HG03457 (cell line): ENCODE data around the gene OSBPL2.

Experiments used
- ATAC-seq: cut with Tn5 transposase; IDR thresholded peaks from one replicate; pipeline ENCODE4 v1.9.1; 2021; ENCODE audit warnings: moderate number of reproducible peaks; ENCODE audit not compliant: unreplicated experiment

OSBPL2 gene

GRCh38 chr20:62309947-62310756, 71.8 kb downstream of the OSBPL2 start:
- no peak for ATAC-seq

- no peak for ATAC-seq
These were observed 72.4 kb downstream of the OSBPL2 start for GRCh38 chr20:62310757-62311121.

DNA sequence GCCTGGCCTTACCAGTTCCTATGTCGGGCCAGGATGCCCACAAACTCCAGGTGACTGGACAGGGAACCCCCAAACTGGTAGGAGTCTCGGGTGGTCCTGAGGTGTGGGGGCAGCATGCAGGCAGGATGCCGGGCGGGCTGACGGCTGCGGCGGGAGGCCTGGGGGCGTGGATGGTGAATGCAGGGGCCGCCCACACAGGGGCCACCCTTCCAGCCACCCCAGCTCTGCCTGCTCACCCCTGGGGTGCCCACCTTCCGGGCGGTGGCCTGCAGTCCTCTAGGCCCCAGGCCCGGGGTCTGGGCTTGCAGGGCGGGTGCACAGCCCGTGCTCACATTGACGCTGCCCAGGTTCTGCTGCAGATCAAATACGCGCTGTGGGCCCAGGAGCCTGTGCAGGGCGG, 72.8 kb downstream of the OSBPL2 start:
- no peak for ATAC-seq

DNA sequence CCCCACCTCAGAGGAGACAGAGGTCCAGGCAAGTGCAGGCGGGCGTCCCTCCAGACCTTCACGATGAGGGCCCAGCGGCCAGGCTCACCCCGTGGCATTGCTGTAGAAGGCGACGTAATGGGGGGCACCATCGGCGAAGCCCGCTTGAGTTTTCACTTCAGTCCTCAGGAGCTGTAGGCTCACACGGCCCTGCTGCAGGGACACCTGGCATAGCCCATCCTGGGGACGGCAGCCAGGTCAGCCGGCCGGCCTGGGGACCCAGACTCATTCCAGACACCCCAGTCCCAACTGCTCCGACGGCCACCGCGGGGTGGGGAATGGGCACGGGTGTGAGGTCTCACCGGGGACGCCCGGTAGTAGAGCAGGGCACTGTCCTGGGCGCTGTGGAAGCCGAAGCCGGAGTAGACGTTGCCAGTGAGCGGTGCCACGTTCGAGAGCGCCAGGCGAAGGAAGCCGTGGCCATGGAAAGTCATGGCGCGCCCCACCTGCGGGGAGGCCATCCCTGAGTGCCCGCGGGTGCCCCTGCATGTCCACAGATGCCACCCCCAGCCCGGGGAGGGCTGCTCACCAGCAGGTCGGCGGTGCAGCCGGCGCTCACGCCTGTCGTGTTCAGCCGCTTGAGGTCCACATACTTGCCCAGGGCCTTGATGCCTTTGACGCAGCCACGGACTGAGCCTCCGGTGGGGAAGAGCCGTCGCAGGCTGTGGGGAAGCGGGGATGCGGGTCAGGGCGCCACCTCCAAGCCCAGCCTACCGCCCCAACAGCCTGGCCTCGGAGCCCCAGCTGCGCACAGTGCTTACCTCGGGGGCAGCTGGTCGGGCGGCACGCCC, 73.7 kb downstream of the OSBPL2 start:
- no peak for ATAC-seq

DNA sequence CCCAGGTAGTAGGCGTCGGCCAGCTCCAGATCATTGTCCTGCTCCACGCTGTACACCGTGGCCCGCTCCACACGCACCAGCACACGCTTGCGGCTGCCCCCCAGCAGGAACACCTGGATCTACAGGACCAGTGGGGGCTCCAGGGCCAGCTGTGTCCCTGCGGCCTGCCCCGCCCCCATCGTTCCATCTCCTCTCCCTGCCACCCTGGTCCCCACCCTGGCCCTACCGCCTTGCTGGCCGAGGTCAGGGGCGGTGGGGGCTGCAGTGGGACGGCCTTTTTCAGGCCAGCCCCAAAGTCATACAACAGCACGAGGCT, 74.3 kb downstream of the OSBPL2 start:
- ATAC-seq, result no peak

- no peak for ATAC-seq
These were observed 74.7 kb downstream of the OSBPL2 start for GRCh38 chr20:62313021-62313420.

DNA sequence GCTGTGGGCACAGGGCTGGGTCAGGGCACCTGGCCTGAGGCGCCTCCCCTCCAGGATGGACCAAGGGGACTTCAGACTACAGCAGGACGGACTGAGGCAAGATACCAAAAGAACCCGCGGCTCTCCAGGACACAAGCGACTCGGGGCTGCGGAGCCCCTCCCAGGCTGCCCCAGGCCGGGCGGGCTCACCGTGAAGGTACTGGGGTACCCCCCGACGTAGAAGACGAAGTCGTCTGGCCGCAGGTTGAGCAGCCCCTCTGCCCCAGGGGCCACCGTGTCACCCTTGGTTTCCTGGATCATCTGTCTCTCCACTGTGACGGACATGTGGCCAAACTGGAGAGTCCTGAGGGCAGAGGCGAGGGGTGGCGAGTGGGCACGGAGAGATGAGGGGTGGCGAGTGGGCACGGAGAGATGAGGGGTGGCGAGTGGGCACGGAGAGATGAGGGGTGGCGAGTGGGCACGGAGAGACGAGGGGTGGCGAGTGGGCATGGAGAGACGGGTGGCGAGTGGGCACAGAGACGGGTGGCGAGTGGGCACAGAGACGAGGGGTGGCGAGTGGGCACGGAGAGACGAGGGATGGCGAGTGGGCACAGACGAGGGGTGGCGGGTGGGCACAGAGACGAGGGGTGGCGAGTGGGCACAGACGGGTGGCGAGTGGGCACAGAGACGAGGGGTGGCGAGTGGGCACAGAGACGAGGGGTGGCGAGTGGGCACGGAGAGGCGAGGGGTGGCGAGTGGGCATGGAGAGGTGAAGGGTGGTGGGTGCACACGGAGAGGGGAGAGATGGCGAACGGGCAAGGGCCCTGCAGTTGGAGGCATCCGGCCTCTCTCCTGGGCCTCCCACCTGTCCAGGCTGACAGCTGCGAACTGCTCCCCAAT, 75.4 kb downstream of the OSBPL2 start:
- no peak for ATAC-seq

DNA sequence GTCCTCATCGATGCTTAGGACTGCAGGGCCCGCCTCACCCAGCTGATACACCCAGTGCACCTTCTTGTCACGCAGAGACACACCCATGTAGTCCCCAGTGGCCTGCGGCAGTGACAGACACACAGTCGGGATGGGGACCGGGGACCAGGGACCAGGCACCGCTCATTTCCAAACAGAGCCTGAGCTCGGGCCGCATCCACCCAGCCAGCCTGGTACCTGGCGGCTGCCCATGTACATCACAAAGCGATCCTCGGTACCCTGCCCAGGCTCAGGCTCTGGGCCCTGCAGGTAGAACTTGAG, 76.0 kb downstream of the OSBPL2 start:
- no peak for ATAC-seq

DNA sequence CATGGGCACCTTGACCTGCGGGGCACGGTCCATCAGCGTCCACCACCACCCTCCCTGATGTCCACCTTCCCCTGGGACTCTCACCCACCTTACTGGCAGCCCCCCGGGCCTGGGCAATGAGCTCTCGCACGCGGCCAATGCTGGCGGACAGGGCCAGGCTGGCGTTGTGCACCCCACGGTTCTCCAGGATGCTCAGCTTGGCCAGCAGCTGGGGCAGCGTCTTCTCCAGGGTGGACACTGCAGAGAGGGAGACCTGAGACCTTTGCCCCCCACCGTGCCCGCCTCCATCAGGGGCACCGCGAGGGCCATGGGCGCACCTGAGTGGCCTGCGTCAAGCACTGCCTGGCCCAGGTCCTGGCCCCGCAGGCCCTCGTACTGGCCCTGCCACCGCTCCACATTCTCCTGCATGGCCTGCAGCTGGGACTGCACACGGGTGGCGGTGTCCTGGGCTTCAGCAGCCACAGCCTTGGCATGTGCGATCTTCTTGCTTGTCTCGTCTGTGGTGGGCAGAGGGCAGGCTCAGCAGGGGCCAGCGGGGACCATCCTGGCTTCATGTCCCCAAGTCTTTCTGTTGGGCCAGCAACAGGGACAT, 76.5 kb downstream of the OSBPL2 start:
- no peak for ATAC-seq

GRCh38 chr20:62315773-62316172, 77.5 kb downstream of the OSBPL2 start:
- ATAC-seq, result no peak

- ATAC-seq, result no peak
These were observed 78.2 kb downstream of the OSBPL2 start for GRCh38 chr20:62316331-62317166.

- no peak for ATAC-seq
These were observed 78.9 kb downstream of the OSBPL2 start for GRCh38 chr20:62317167-62317655.

- no peak for ATAC-seq
These were observed 80.4 kb downstream of the OSBPL2 start for GRCh38 chr20:62318400-62319345.

DNA sequence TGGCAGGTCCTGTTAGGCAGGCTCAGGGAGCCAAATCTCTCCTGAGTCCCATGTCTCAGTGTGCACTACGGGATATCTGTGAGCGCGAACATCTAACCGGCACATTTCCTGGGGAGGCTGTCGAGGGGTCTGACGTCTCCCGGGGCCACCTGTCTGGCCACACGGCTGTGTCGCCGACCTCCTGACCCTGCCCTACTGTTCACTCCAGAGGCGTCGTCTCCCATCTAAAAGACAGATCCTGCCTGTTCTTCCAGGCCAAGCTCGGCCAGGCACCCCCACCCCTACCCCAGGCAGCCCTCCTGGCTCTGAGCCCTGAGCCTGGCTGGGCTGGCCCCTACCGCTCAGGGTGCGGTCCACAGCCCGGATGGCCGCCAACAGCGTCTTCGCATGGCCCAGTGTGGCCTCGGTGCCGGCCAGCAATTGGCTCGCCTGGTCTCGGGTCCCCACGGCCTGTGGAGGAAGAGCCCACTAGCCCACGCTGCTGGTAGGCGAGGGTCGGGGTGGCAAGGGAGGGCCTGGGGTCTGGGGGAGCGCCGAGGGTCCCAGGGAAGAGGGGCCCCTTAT, 81.1 kb downstream of the OSBPL2 start:
- ATAC-seq, result no peak

DNA sequence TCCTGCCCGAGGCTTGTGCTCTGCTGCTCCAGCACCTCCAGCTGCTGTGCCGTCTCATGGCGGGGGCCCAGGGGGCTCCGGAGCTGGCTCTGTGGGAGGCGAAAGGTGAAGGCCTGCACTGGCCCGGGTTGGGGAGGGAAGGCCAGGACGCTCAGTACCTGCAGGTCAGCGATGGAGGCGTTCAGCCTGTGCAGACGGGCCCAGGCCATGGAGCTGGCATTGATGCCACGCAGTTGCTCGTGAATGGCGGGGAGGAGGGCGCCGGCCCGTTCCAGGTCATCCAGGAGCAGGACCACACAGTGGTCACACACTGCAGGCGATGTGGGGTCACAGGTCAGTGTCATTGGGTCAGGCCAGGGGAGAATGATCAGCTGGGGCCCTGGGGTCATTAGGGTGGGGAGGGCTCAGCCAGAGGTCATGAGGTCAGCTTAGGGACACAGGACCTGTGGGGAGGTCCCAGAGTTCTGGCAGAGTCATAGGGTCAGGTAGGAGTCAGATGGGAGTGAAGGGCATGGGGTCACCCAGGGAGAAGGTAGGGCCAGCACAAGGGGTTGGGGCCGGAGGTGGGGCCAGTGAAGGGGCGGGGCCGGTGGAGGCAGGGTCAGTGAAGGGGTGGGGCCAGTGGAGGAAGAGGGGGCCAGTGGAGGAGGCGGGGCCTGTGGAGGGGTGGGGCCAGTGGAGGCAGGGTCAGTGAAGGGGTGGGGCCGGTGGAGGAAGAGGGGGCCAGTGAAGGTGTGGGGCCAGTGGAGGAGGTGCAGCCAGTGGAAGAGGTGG, 82.4 kb downstream of the OSBPL2 start:
- ATAC-seq, result no peak

- no peak for ATAC-seq
These were observed 83.2 kb downstream of the OSBPL2 start for GRCh38 chr20:62321521-62321948.

DNA sequence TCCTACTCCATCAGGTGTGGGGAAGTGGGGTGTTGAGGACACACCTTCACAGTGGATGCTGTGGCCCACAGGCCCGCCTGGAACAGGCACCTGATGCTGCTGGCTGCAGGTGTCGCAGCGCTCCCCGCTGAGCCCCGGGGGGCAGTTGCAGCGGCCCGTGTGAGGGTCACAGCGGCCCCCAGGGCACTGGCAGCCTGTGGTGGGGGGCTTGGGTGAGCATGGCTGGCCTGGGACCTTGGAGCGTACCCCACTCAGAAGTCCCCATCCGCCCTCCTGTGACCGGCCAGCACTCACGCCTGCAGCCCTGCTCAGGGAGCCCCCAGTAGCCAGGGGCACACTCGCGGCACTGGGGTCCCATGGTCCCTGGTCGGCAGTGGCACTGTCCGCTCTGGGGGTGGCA, 83.7 kb downstream of the OSBPL2 start:
- ATAC-seq, result no peak

- no peak for ATAC-seq
These were observed 84.2 kb downstream of the OSBPL2 start for GRCh38 chr20:62322492-62323041.
